K562 (cell line): ENCODE data around the gene EEF2K. TPM values are rescaled to one million over a fixed set of nuclear protein-coding genes. Genes with fewer than 3 reads are reported as not detected.
A peak's percentile ranks its signal among the peaks of the same experiment; 100 is the strongest.

Source experiments
- ATAC-seq: fragments of 200-7000 bp; cut with Tn5 transposase; 3 replicates; pipeline ENCODE4 v1.9.1; 2020; ENCODE audit warnings: moderate library complexity
- BruUV-seq: library from RNA; stranded (reverse); fragments of 400-500 nt; replicated peaks from 2 replicates; lab custom pipeline; 2021; lab: Mats Ljungman, UMichigan
- CTCF ChIA-PET: fragments of 300-600 bp; formaldehyde crosslinking; extraction: SDS; loops from one replicate; lab custom pipeline; 2021; ENCODE audit warnings: low intra/inter-chr PET ratio; lab: Yijun Ruan, JAX
- POLR2A ChIA-PET: fragments of 300-600, 350-650 bp; sonication (Branson Sonifier 250); formaldehyde crosslinking; extraction: SDS; loops from one replicate; lab custom pipeline; 2021; ENCODE audit warnings: antibody characterized with exemption, inconsistent platforms; lab: Yijun Ruan, JAX
- DNase-seq, 4 experiments: peaks; one replicate each; pipeline versions ENCODE4 v3.0.0 to v3.0.0-alpha.2; 2011 to 2018; ENCODE audit warnings: low spot score in 3 of 4, mixed read lengths in 3 of 4; ENCODE audit errors: extremely low read depth in 1 of 4
- FAIRE-seq: peaks from 2 replicates; lab custom pipeline; 2011; peaks lifted over from hg19 to GRCh38; lab: Jason Lieb, UNC
- H2AFZ ChIP-seq: 2 replicates; pipeline ENCODE4 v1.6.0; 2011; ENCODE audit warnings: low read depth, low read length, control low read depth, inconsistent platforms
- H3K27ac ChIP-seq: fragments of 200-600 bp; 3 replicates; pipeline ENCODE4 v1.8.0; 2011; ENCODE audit warnings: low read depth, mild to moderate bottlenecking, control low read depth, inconsistent platforms, low read length, moderate library complexity, mixed read lengths; ENCODE audit errors: extremely low read depth
- H3K27me3 ChIP-seq, 2 experiments: fragments of 300-600 bp in 1 of 2; 2 replicates in 1 of 2; 3 replicates in 1 of 2; pipeline versions ENCODE4 v1.6.0 to v1.8.0; 2011; ENCODE audit warnings: inconsistent platforms in 2 of 2, low read length in 2 of 2, mild to moderate bottlenecking in 1 of 2, mixed read lengths in 1 of 2, moderate library complexity in 1 of 2; ENCODE audit not compliant: control insufficient read depth in 2 of 2, insufficient read depth in 2 of 2
- H3K36me3 ChIP-seq: fragments of 300-600 bp; 3 replicates; pipeline ENCODE4 v1.8.0; 2011; ENCODE audit warnings: mild to moderate bottlenecking, low read length, inconsistent platforms; ENCODE audit not compliant: control insufficient read depth, insufficient read depth
- H3K4me1 ChIP-seq, 2 experiments: fragments of 200-600 bp in 1 of 2; replicated peaks in 1 of 2; 2 replicates in 1 of 2; 3 replicates in 1 of 2; pipeline versions ENCODE4 v1.5.1 to v1.8.0; 2011; ENCODE audit warnings: inconsistent platforms in 2 of 2, low read length in 2 of 2, mild to moderate bottlenecking in 1 of 2, mixed read lengths in 1 of 2, moderate library complexity in 1 of 2; ENCODE audit not compliant: control insufficient read depth in 2 of 2, insufficient read depth in 2 of 2
- H3K4me2 ChIP-seq: 2 replicates; pipeline ENCODE4 v1.6.1; 2011; ENCODE audit warnings: low read length, control low read depth, inconsistent platforms, mixed read lengths; ENCODE audit not compliant: insufficient read depth
- H3K4me3 ChIP-seq: fragments of 200-600 bp; sonication (generic), shearing (Covaris generic); 2 replicates; pipeline ENCODE4 v1.5.1; 2016; ENCODE audit warnings: control low read depth, inconsistent platforms
- H3K79me2 ChIP-seq: fragments of 200-600 bp; 3 replicates; pipeline ENCODE4 v1.8.0; 2011; ENCODE audit warnings: low read length, inconsistent platforms; ENCODE audit not compliant: control insufficient read depth, insufficient read depth
- H3K9ac ChIP-seq, 2 experiments: 2 replicates each; pipeline versions ENCODE4 v1.6.0 to v1.6.1; 2011; ENCODE audit warnings: low read depth in 2 of 2, low read length in 2 of 2, control low read depth in 1 of 2, inconsistent platforms in 1 of 2, mild to moderate bottlenecking in 1 of 2, mixed read lengths in 1 of 2; ENCODE audit not compliant: insufficient read depth in 1 of 2
- H3K9me1 ChIP-seq: one replicate; pipeline ENCODE4 v1.6.0; 2011; ENCODE audit warnings: inconsistent platforms, mild to moderate bottlenecking, low read length, moderate library complexity; ENCODE audit not compliant: control insufficient read depth, insufficient read depth
- H3K9me3 ChIP-seq: replicated peaks from 2 replicates; pipeline ENCODE4 v1.5.1; 2011; ENCODE audit warnings: low read depth, low read length, inconsistent platforms; ENCODE audit not compliant: control insufficient read depth, insufficient read depth
- H4K20me1 ChIP-seq: replicated peaks from 2 replicates; pipeline ENCODE4 v1.6.1; 2011; ENCODE audit warnings: low read length, inconsistent platforms, mixed read lengths; ENCODE audit not compliant: control insufficient read depth, insufficient read depth
- ATF7 ChIP-seq: fragments of 450-650 bp; IDR thresholded peaks from 2 replicates; pipeline ENCODE4 v1.7.1; 2014; ENCODE audit warnings: mild to moderate bottlenecking, moderate library complexity
- CHD2 ChIP-seq: IDR thresholded peaks from 2 replicates; pipeline ENCODE4 v1.6.1; 2011; ENCODE audit warnings: low read depth, low read length
- DACH1 ChIP-seq: fragments of 450-650 bp; IDR thresholded peaks from 2 replicates; pipeline ENCODE4 v1.6.1; 2018; ENCODE audit not compliant: partially characterized antibody
- DIDO1 ChIP-seq: fragments of 450-650 bp; IDR thresholded peaks from 2 replicates; pipeline ENCODE4 v1.6.1; 2016; ENCODE audit warnings: low read depth, missing biosample characterization, missing genetic modification characterization
- ELK1 ChIP-seq: sonication (generic); formaldehyde crosslinking; IDR thresholded peaks from 2 replicates; pipeline ENCODE4 v1.8.1; 2022; ENCODE audit warnings: missing genetic modification reagents
- ERF ChIP-seq: fragments of 450-650 bp; formaldehyde crosslinking; IDR thresholded peaks from 2 replicates; pipeline ENCODE4 v1.4.0; 2020; ENCODE audit warnings: mild to moderate bottlenecking, mixed read lengths
- GATAD2B ChIP-seq: fragments of 450-650 bp; IDR thresholded peaks from 2 replicates; pipeline ENCODE4 v1.6.1; 2017; ENCODE audit warnings: mild to moderate bottlenecking, borderline replicate concordance
- HEY1 ChIP-seq: fragments of 250-450 bp; sonication (Bioruptor Pico); IDR thresholded peaks from 2 replicates; pipeline ENCODE4 v1.5.0; 2020; ENCODE audit warnings: mild to moderate bottlenecking, moderate library complexity, borderline replicate concordance
- HNRNPL ChIP-seq: fragments of 200-400 bp; formaldehyde crosslinking; IDR thresholded peaks from 2 replicates; pipeline ENCODE4 v1.6.1; 2017; ENCODE audit warnings: low read depth, mild to moderate bottlenecking, low read length
- KLF10 ChIP-seq: fragments of 250-450 bp; sonication (Bioruptor Pico); IDR thresholded peaks from 2 replicates; pipeline ENCODE4 v1.6.1; 2021; ENCODE audit warnings: matching md5 sums
- MEIS2 ChIP-seq: fragments of 450-650 bp; IDR thresholded peaks from 2 replicates; pipeline ENCODE4 v1.6.1; 2014; ENCODE audit warnings: mild to moderate bottlenecking; ENCODE audit not compliant: partially characterized antibody
- MTA3 ChIP-seq: fragments of 450-650 bp; formaldehyde crosslinking; IDR thresholded peaks from 2 replicates; pipeline ENCODE4 v1.6.1; 2017; ENCODE audit warnings: mild to moderate bottlenecking, borderline replicate concordance
- PATZ1 ChIP-seq: fragments of 250-450 bp; sonication (Bioruptor Pico); IDR thresholded peaks from 2 replicates; pipeline ENCODE4 v1.5.0; 2020; ENCODE audit warnings: mild to moderate bottlenecking, borderline replicate concordance
- RUNX1 ChIP-seq: sonication (generic); IDR thresholded peaks from 2 replicates; pipeline ENCODE4 v1.6.1; 2016; ENCODE audit warnings: antibody characterized with exemption, low read depth
- SIN3B ChIP-seq: fragments of 450-650 bp; IDR thresholded peaks from 2 replicates; pipeline ENCODE4 v1.6.1; 2017; ENCODE audit warnings: low read depth, mild to moderate bottlenecking, moderate library complexity
- SIRT6 ChIP-seq: IDR thresholded peaks from one replicate; pipeline ENCODE4 v1.6.1; 2012; ENCODE audit warnings: low read depth, mild to moderate bottlenecking, control low read depth, inconsistent platforms, low read length, moderate library complexity
- TAF15 ChIP-seq: fragments of 200-400 bp; formaldehyde crosslinking; IDR thresholded peaks from 2 replicates; pipeline ENCODE4 v1.6.1; 2017; ENCODE audit warnings: mild to moderate bottlenecking, low read depth, low read length, moderate library complexity
- ZFP36 ChIP-seq: fragments of 150-350 bp; IDR thresholded peaks from 2 replicates; pipeline ENCODE4 v1.6.1; 2018; ENCODE audit warnings: low read length, low read depth; ENCODE audit not compliant: partially characterized antibody
- ZKSCAN3 ChIP-seq: fragments of 250-450 bp; sonication (Bioruptor Pico); IDR thresholded peaks from 2 replicates; pipeline ENCODE4 v1.4.0; 2020
- ZNF24 ChIP-seq: fragments of 450-650 bp; IDR thresholded peaks from 2 replicates; pipeline ENCODE4 v1.6.1; 2016
- WGBS: fragments of 100-300 bp; shearing (Covaris generic); methylation state at CpG from one replicate; pipeline ENCODE4 v1.1.6; 2016; ENCODE audit warnings: low coverage, mixed read lengths; ENCODE audit not compliant: insufficient coverage; ENCODE audit errors: missing lambda C conversion rate; 5-methylcytosine and 5-hydroxymethylcytosine counted together
- in situ Hi-C: fragments of 300-500 bp; cut with MboI; formaldehyde crosslinking; loops from 4 replicates; pipeline ENCODE4 v1.15.0; 2018; ENCODE audit warnings: inconsistent platforms, mixed read lengths
- intact Hi-C: fragments of 100-400 bp; cut with micrococcal nuclease; formaldehyde crosslinking; loops from 2 replicates; pipeline ENCODE4 v1.14.2; 2022
- polyA plus RNA-seq, 8 experiments: library from polyadenylated mRNA; depleted of rRNA in 4 of 8; stranded (reverse) in 5 of 8; unstranded in 3 of 8; fragments of >200 nt; fragmentation: Nextera tagmentation in 2 of 8; fragmentation: Illumina TruSeq in 1 of 8; extraction: Ambion mirVana in 2 of 8; extraction: Trizol in 1 of 8; gene quantifications; 2 replicates each; pipeline versions ENCODE4 v1.2.1 to v1.2.3, GENCODE V29; 2011 to 2014; ENCODE audit warnings: inconsistent platforms in 1 of 8, missing spikeins in 1 of 8
- total RNA-seq, 7 experiments: library from RNA; depleted of rRNA in 6 of 7; stranded (reverse); fragments of >200 nt in 6 of 7; fragmentation: Illumina TruSeq in 2 of 7; extraction: Trizol in 2 of 7; gene quantifications; 2 replicates each; pipeline versions ENCODE4 v1.2.1 to v1.2.3, GENCODE V29; 2011 to 2021; ENCODE audit warnings: low replicate concordance in 1 of 7

EEF2K gene
- total and polyA plus RNA-seq, 9 of the 15 experiments (the other 6 are each of a cell fraction or from before 2014, with no cell fraction given), result 3.0 to 35.2 (median 12.2) TPM

- no TSS peak for BruUV-seq
- H3K9ac ChIP-seq, result peak overlapping the region; percentile 23 to 91; a peak in 3 of 4 replicates
- peak; percentile 83 for ATAC-seq
- H3K27ac ChIP-seq, result no peak overlapping the region
- H2AFZ ChIP-seq, result peak overlapping the region; percentile 89
- ChIA-PET POLR2A (interaction anchor here (0.9 to 1.0 kb wide), 2 partner anchors 110 to 196 kb away, joined by 3 to 4 read pairs; no protein-coding TSS in a partner anchor), CTCF (interaction anchor here (1.4 kb wide), 1 partner anchor 106 kb away, joined by 5 read pairs; the partner anchor contains the start of gene POLR3E)
- H4K20me1 ChIP-seq, result no peaks in the 10 kb centered on the region
- H3K9me3 ChIP-seq, result no peaks in the 10 kb centered on the region
- no peaks in the 10 kb centered on the region for H3K9me1 ChIP-seq
- H3K36me3 ChIP-seq, result no peaks in the 10 kb centered on the region; the same call in 2 of the 3 replicates
- no peaks in the 10 kb centered on the region; the same call in 2 of the 3 replicates for H3K79me2 ChIP-seq
- peaks cover 4 to 5% of the 10 kb centered on the region in 2 experiments; a peak in 2 of 5 replicates for H3K27me3 ChIP-seq
- peak in 3 of 4 experiments; percentile 94 to 99 (median 95) for DNase-seq
- no peak for FAIRE-seq
- WGBS, result 1% methylated on average over 43 of the region's 72 CpGs
- peak overlapping the region; percentile 85 for H3K4me2 ChIP-seq
- peaks cover 22 to 30% of the 10 kb centered on the region in 2 experiments; a peak in 4 of 5 replicates for H3K4me1 ChIP-seq
- H3K4me3 ChIP-seq, result peak overlapping the region; percentile 59
- intact Hi-C loops, result no loop called here
- in situ Hi-C loops, result no loop called here
- TF ChIP-seq SIN3B (peak; percentile 23; the same call in 1 of the 2 replicates), ZNF24 (no peak), ZFP36 (peak; percentile 23), MTA3 (no peak; the same call in 1 of the 2 replicates), ZKSCAN3 (CRISPR knock-in tag) (no peak), GATAD2B (no peak), ERF (CRISPR knock-in tag) (no peak), HNRNPL (peak; percentile 62; the same call in 1 of the 2 replicates), MEIS2 (no peak), KLF10 (CRISPR knock-in tag) (no peak), TAF15 (no peak), DACH1 (no peak), PATZ1 (CRISPR knock-in tag) (no peak), RUNX1 (peak; percentile 51; the same call in 1 of the 2 replicates), HEY1 (CRISPR knock-in tag) (no peak), ELK1 (CRISPR knock-in tag) (no peak), CHD2 (no peak), DIDO1 (no peak), ATF7 (0 out of 2 replicates have a peak, but pooled peaks have one; percentile 22), SIRT6 (no peak)
Measured at GRCh38 chr16:22190081-22190775, 15.8 kb upstream of the EEF2K start.
